ENCODE measurements around the gene DKC1.
A peak's percentile ranks its signal among the peaks of the same experiment; 100 is the strongest.

DKC1 gene

GRCh38 chrX:154737136-154737535 is 25.5 kb upstream of the DKC1 start:
- DNase-seq (ENCODE audit: low read depth): no peak

DNA sequence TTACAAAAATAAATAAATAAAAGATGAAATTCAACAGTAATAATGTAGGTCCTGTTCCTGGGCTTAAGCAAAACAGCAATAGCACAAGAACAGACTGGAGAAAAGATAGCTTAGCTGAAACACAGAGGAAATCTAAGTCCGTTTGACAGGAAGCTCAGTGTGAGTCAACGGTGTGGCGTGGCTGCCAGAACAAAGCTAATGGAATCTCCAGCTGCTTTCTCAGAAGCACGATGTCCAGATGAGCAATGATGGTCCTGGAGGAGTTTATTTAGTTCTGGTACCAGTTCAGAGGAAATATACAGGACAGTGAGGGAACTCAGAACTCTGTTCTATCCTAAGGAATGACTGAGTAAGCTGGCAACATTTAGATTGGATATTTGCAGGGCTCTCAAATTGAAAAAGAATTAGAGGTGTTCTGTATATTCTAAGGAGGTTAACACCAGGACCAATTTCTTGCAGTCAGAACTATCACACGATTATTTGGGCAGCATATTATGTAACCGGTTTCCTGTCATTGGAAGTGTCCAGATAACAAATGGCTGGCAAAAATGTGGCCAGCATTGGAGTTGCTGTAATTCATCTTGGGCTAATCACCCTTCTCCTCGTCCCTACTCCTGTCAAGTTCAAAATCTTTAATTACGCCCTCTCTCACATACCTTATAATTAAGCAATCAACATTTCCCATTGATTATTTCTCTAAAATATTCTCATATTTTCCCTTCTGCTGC is 24.5 kb upstream of the DKC1 start:
- no peak for DNase-seq (ENCODE audit: low read depth)

GRCh38 chrX:154739952-154740465 is 22.7 kb upstream of the DKC1 start:
- no peak for DNase-seq (ENCODE audit: low read depth)

DNA sequence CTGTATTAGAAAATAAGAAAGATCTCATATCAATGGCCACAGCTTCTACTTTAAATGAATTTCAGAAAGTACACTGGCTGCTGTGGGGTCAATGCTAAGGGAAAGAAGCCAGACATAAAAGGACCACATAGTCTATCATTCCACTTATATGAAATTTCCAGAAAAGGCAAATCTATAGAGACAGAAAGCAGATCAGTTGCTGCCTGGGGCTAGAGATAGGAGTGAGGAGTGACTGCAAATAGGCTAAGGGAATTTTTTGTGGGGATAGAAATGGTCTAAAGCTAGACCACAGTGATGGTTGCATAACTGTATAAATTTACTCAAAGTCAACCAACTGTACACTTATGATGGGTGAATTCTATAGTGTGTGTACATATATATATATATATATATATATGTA is 20.1 kb upstream of the DKC1 start:
- no peak for DNase-seq (ENCODE audit: low read depth)

- DNase-seq (ENCODE audit: low read depth): no peak
These were observed 13.8 kb upstream of the DKC1 start for GRCh38 chrX:154748712-154749339.

DNA sequence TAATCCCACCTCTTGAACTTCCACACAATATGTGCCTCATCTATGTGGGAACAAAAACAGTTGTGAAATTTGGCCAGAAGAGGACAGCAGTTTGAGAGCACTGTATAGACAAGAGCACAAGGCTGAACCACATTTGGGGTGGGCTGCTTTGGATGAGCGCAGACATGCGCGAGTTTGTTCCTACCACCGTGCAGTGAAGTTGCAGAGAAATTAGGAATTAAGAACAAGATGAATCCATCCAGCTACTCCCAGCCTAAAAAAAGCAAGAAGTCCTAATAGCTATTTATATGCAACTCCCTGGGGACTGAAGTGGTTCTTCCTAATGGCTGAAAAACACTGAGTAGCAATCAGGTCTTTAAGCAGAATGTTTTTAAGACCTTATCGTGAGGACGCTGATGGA is 12.8 kb upstream of the DKC1 start:
- DNase-seq (ENCODE audit: low read depth): no peak

GRCh38 chrX:154750301-154751202 is 12.1 kb upstream of the DKC1 start, which contains the start of gene GAB3:
GAB3 (minus strand) TSS chrX:154751077; CDS start chrX:154751025, 52 bp downstream.
- peak; percentile 24 for DNase-seq (ENCODE audit: low read depth)

- no peak for DNase-seq (ENCODE audit: low read depth)
These were observed 11.4 kb upstream of the DKC1 start for GRCh38 chrX:154751203-154751668.

DNA sequence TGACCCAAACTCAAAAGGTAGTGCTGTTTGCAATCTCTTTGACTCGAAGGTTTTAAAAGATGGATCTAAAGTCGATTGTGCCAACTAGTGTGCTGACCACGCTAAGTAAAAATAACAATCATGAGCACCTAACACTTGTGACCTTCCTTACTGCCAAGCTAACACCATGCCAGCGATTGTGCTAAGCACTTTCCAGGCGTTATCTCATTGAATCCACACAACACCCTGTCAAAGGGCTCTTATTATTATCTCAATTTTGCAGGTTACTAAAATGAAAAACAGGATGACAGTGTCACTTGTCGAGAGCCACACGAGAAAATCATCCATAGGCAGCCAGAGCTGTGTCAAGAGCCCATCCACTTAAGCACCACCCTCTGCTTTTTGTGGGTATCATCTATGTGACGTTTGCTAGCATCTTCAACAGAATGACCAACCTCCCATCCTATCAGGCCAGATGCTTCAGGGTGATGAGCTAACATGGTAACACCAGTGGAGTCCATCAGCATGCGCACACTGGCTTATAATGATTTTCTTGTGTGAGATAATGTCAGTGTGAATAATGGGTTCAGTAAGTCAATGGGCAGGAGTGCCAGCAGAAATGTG is 10.9 kb upstream of the DKC1 start:
- no peak for DNase-seq (ENCODE audit: low read depth)

DNA sequence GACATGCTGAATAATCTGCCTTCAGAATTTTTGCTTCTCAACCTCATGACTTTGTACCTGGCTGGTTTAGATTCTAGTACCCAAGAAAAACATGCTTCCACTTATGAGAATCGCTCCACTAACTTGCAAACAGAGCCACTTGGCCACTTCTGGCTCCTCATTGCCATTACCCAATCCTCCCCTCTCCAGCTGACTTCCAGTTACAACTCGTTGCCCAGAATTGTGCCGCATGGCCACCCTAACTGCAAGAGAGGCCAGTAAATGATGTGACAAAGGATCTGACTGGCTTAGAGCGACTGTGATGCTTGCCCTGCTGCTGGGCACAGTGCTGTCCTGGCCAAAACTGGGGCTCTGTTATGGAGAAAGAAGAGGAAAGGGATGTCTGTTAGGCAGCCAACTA is 4.0 kb upstream of the DKC1 start:
- no peak for DNase-seq (ENCODE audit: low read depth)

GRCh38 chrX:154761977-154762536 is 607 bp upstream of the DKC1 start:
- DNase-seq (ENCODE audit: low read depth): no peak

GRCh38 chrX:154774622-154775021 is 12.0 kb downstream of the DKC1 start:
- DNase-seq (ENCODE audit: low read depth): no peak

- DNase-seq (ENCODE audit: low read depth): no peak
These were observed 13.0 kb downstream of the DKC1 start for GRCh38 chrX:154775419-154776349.

- DNase-seq (ENCODE audit: low read depth): no peak
These were observed 14.1 kb downstream of the DKC1 start for GRCh38 chrX:154776753-154777152.

GRCh38 chrX:154779261-154779660 is 16.6 kb downstream of the DKC1 start:
- no peak for DNase-seq (ENCODE audit: low read depth)

DNA sequence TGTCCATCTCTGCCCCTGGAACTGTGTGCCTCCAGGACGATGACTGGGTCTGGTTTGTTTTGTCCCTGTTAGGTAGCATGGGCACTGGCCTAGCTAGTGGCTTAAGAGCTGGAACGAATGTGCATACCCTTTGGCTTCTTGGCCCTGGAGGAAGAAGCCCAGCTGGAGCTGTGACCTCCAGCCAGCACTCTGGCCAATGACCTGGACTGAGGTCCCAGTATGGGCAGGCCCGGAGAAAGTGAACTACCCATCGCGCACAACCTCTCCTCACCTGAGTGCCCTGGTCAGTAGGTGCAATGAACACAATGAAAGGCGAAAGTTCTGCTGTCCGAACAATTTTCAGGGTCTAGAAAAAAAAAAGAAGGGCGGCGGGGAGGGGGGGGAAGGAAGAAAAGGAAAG is 18.3 kb downstream of the DKC1 start:
- no peak for DNase-seq (ENCODE audit: low read depth)

GRCh38 chrX:154784149-154784995 is 21.7 kb downstream of the DKC1 start:
- DNase-seq (ENCODE audit: low read depth): no peak

- no peak for DNase-seq (ENCODE audit: low read depth)
These were observed 23.1 kb downstream of the DKC1 start for GRCh38 chrX:154785716-154786115.

DNA sequence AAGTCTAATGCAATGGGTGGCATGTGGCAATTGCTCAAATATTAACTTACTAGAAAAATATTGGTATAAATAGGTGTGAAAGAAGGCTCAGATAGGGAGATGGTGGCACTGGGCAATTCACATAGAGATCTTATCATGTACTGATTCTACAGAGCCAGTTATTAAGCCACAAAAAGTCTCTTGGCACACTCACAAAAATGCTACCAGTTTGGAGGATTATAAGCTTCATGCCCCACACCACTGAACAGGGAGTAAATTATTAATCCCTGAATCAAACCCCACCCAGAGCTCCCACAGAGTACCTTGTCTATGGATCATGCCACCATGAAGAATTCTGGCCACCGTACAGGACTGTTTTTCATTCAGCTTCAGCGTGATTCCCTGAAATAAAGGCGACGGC is 28.8 kb downstream of the DKC1 start:
- DNase-seq (ENCODE audit: low read depth): no peak

GRCh38 chrX:154791939-154792338 is 29.3 kb downstream of the DKC1 start:
- DNase-seq (ENCODE audit: low read depth): no peak
